GM21723 (cell line): ENCODE results near the gene SPIB.
"Not testable (repeated sequence)": the region's sequence is repeated elsewhere in the genome, so short reads cannot be mapped to it uniquely, and the experiment has no call there.

Experiments used
- ATAC-seq: cut with Tn5 transposase; IDR thresholded peaks from one replicate; pipeline ENCODE4 v1.9.1; 2021; ENCODE audit warnings: mild to moderate bottlenecking, moderate library complexity; ENCODE audit not compliant: unreplicated experiment

SPIB gene

GRCh38 chr19:50465986-50466705 is 47.4 kb downstream of the SPIB start:
- no peak for ATAC-seq

- ATAC-seq: no peak
Measured at GRCh38 chr19:50466706-50467039, 47.9 kb downstream of the SPIB start.

- no peak for ATAC-seq
Measured at GRCh38 chr19:50467566-50467965, 48.8 kb downstream of the SPIB start.

- ATAC-seq: no peak
Measured at GRCh38 chr19:50468818-50469217, 50.1 kb downstream of the SPIB start.

DNA sequence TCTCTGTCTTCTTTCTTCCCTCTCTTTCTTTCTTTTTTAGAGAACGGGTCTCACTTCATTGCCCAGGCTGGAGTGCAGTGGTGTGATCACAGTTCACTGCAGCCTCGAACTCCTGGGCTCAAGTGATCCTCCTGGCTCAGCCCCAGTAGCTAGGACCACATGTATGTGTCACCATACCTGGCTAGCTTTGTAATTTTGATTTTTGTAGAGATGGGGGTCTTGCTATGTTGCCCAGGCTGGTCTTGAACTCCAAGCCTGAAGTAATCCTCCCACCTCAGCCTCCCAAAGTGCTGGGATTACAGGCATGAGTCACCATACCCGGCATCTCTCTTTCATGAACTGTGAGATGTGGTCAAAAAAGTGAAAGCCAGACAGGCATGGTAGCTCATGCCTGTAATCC is 54.6 kb downstream of the SPIB start:
- not testable (repeated sequence) for ATAC-seq

- ATAC-seq: no peak
Measured at GRCh38 chr19:50475101-50475568, 56.4 kb downstream of the SPIB start.

DNA sequence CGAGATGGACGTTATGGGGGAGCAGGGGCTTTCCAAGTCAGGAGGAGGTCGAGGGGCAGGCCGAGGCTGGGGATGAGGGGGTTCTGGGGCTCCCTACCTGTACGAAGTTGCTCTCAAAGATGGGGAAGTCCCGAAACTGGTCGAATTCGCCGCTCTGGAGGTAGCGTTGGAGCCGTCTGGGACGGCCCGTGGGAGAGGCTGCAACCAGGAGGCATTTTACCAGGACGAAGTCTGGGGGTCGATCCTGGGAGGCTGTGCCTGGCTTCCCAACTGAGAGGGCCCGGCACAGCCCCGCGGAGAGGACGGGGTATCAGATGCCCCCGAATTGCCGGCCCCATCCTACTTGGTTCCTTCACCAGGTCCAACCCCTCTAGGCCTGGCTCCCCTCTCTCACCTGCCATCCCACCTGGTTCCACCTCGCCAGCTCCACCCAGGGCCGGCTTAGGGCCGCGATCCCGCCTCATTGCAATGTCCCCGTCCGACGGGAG is 57.0 kb downstream of the SPIB start:
- ATAC-seq: no peak

- ATAC-seq: peak; percentile 78
Measured at GRCh38 chr19:50476224-50476906, 57.6 kb downstream of the SPIB start, which contains the start of the genes EMC10 and GARIN5A. EMC10 (plus strand) TSS chr19:50476507; CDS start chr19:50476545, 38 bp downstream. GARIN5A (minus strand) TSS chr19:50476848; CDS start chr19:50476388, 460 bp downstream.

- ATAC-seq: no peak
Measured at GRCh38 chr19:50476907-50477238, 58.1 kb downstream of the SPIB start.

DNA sequence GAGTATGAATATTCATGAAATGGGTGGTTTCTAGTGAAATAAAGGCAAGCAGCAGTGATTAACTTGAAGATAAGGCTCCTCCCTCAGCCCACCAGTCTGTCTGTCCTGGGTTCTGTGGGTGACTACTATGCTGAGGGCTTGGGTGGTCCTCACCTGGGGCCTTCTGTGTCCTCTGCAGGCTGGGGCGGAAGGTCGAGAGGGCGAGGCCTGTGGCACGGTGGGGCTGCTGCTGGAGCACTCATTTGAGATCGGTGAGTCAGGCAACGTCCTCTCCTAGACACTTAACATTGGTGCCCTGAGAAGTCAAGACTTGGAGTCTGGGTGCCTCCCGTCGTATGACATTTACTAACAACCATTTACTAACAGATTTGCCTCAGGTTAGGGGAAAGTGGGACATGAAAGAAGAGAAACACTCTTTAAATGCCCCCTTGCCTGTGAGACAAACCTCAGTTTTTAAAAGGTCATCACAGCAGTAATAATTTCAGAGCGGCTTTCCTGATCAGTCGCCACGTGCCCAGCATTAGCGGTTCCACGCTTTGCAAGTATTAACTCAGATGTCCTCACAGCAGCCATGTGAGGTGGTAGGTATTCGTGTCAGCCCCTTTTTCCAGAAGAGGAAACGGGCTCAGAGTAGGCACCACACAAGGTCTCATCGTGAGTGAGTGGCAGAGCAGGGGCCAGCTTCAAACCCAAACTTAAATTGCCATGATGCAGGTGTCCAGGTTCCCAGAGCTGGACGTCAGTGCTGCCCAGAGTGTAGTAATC is 59.2 kb downstream of the SPIB start:
- ATAC-seq: no peak

GRCh38 chr19:50478901-50479715 is 60.4 kb downstream of the SPIB start:
- no peak for ATAC-seq

DNA sequence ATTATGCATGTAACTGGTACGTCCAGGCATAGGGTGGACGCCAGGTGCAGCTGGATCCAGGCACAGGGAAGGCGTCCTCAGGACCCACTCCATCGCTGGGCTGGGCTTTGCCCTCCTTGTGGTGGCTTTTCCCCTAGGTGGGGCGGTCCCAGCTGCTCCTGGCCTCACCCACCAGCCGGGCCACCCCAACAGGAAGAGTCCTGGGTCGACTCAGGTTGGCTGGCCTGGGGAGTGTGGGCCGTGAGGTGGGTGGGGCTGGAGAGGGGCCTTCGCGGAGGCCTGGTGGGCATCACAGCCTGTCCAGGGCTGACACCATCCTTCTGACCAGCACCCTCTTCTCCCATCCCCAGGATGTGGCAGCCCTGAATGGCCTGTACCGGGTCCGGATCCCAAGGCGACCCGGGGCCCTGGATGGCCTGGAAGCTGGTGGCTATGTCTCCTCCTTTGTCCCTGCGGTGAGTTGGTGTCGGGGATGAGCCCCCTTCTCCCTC is 61.1 kb downstream of the SPIB start:
- ATAC-seq: no peak

DNA sequence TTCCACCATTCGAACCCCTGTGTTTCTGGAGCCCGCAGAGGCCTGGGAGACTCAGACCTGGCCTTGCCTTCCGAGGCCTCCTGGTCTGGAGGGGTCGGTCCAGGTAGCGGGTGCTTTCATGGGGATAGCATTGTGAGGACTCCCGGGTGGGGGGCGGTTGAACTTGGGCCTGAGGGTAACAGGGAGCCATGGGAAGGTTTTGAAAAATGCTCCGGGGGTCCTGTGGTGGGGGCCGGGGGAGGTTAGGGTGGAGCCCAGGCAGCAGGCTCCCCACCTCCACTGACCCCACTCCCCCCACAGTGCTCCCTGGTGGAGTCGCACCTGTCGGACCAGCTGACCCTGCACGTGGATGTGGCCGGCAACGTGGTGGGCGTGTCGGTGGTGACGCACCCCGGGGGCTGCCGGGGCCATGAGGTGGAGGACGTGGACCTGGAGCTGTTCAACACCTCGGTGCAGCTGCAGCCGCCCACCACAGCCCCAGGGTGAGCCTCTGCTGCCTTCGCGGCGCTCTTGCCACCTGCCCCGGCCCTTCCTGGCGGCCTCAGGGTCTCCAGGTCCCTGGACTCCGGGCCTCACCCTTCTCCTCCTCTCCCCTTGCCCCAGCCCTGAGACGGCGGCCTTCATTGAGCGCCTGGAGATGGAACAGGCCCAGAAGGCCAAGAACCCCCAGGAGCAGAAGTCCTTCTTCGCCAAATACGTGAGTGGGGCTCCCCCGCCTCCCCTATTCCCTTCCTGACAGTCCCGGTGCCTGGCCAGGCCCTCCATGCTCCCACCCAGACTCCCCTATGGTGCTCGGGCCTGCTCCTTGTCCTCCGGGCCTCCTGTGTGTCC is 61.8 kb downstream of the SPIB start:
- ATAC-seq: no peak
